Mucosa of descending colon (tissue), 3 donors: Measurements from ENCODE around the gene CLIP4. TPM values are rescaled to one million over a fixed set of nuclear protein-coding genes. Genes with fewer than 3 reads are reported as not detected.
"Not testable (repeated sequence)": the region's sequence is repeated elsewhere in the genome, so short reads cannot be mapped to it uniquely, and the experiment has no call there.

Experiments
- ATAC-seq: fragments of 200-7000 bp; cut with Tn5 transposase; one replicate; pipeline ENCODE4 v1.9.1; 2020; ENCODE audit warnings: mild to moderate bottlenecking, moderate library complexity
- DNase-seq, 3 donors: peaks; one replicate each; pipeline ENCODE4 v3.0.0-alpha.2; 2020
- H3K36me3 ChIP-seq: fragments of 200-600 bp; one replicate; pipeline ENCODE4 v1.8.0; 2021; ENCODE audit warnings: low read depth, mild to moderate bottlenecking
- H3K4me1 ChIP-seq: fragments of 200-600 bp; one replicate; pipeline ENCODE4 v1.8.0; 2021; ENCODE audit warnings: low read depth, mild to moderate bottlenecking
- H3K4me3 ChIP-seq: fragments of 200-600 bp; one replicate; pipeline ENCODE4 v1.8.0; 2021; ENCODE audit warnings: mild to moderate bottlenecking
- H3K9me3 ChIP-seq: fragments of 200-600 bp; one replicate; pipeline ENCODE4 v1.8.0; 2021; ENCODE audit warnings: mild to moderate bottlenecking
- intact Hi-C, 2 donors: fragments of 100-400 bp; cut with DNase I in 1 of 2; cut with micrococcal nuclease in 1 of 2; formaldehyde crosslinking; loops; one replicate each; pipeline versions ENCODE4 v1.11.0 to v1.11.1; 2022; cut with DNase I, micrococcal nuclease
- total RNA-seq, 3 donors: library from RNA; stranded (reverse); fragmentation: NEBNext Ultra II Directional in 2 of 3; extraction: Animal tissue kit (Norgen Biotek cat#: 25700) in 2 of 3; gene quantifications; one replicate each; pipeline versions ENCODE4 v1.2.1 to v1.2.4, GENCODE V29; 2021 to 2023
- TF ChIP-seq, protein P1 (sequence below): fragments of 200-600 bp; IDR thresholded peaks from one replicate; pipeline ENCODE4 v1.8.0; 2022; ENCODE audit warnings: antibody characterized with exemption, mild to moderate bottlenecking
- donor health status: DM: no; HTN: no; CAD: no; lungs with moderate emphysema.
- donor health status: DM: no; HTN: no; CAD: no.
- donor health status: DM: no; HTN: yes; CAD: no.

The CLIP4 gene
- total RNA-seq, 3 donors from 2014 or later = 2.6 to 48.1 (median 8.3) TPM

DNA sequence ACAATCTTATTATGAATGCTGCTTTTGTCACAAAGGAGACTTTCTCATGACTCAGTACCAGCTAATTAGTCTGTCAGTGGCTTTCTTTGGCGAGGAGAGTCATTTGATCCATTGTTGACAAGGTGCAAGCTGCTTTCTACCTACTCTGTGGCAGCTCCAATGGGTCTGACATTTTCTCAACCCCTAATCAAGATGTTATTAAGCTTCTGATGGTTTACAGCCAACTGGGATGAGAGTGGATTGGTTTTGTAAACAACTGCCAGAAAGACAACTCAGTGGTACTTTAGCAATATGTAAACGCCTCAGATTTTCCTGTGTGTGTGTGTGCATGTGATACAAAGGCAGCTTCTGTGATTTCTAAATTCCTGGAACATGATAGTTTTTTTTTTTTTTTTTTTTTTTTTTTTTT, 8.2 kb upstream of the CLIP4 start:
- TF ChIP-seq, protein P1, sequence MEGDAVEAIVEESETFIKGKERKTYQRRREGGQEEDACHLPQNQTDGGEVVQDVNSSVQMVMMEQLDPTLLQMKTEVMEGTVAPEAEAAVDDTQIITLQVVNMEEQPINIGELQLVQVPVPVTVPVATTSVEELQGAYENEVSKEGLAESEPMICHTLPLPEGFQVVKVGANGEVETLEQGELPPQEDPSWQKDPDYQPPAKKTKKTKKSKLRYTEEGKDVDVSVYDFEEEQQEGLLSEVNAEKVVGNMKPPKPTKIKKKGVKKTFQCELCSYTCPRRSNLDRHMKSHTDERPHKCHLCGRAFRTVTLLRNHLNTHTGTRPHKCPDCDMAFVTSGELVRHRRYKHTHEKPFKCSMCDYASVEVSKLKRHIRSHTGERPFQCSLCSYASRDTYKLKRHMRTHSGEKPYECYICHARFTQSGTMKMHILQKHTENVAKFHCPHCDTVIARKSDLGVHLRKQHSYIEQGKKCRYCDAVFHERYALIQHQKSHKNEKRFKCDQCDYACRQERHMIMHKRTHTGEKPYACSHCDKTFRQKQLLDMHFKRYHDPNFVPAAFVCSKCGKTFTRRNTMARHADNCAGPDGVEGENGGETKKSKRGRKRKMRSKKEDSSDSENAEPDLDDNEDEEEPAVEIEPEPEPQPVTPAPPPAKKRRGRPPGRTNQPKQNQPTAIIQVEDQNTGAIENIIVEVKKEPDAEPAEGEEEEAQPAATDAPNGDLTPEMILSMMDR = no peak
- no peak for DNase-seq
- no peaks in the 10 kb centered on the region for H3K4me1 ChIP-seq
- no peaks in the 10 kb centered on the region for H3K36me3 ChIP-seq
- no peak overlapping the region for H3K4me3 ChIP-seq
- intact Hi-C loops = no loop called here
- H3K9me3 ChIP-seq = no peaks in the 10 kb centered on the region
- no peak for ATAC-seq

DNA sequence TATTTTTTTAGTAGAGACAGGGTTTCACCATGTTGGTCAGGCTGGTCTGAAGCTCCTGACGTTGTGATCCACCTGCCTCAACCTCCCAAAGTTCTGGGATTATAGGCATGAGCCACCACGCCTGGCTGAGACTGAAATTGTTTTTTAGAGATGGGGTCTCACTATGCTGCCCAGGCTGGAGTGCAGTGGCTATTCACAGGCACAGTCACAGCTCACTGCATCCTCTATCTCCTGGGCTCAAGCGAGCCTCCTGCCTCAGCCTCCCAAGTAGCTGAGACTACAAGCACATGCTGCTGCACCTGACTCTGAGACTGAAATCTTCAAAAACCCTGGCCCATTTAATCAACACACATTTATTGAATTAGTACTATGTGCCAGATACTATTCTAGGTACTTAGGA, 7.7 kb upstream of the CLIP4 start:
- intact Hi-C loops, H3K9me3 ChIP-seq, DNase-seq, H3K4me3 ChIP-seq, H3K36me3 ChIP-seq, ATAC-seq, H3K4me1 ChIP-seq: not testable (repeated sequence)

DNA sequence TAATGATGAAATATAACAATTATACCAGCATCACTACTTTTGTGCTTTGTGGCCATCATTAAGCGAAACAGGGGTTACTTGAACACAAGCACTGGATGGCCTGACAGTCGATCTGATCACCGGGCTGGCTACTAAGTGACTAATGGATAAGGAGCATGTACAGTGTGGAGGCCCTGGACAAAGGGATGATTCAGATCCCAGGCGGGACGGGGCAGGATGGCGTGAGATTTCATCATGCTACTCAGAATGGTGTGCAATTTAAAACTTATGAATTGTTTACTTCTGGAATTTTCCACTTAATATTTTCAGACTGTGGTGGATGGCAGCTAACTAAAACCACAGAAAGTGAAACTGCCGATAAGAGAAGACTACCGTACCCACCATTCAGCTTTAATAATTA, 7.0 kb upstream of the CLIP4 start:
- no peak for ATAC-seq
- no peaks in the 10 kb centered on the region for H3K9me3 ChIP-seq
- H3K4me1 ChIP-seq = no peaks in the 10 kb centered on the region
- no peaks in the 10 kb centered on the region for H3K36me3 ChIP-seq
- intact Hi-C loops = no loop called here
- H3K4me3 ChIP-seq = no peak overlapping the region
- TF ChIP-seq, protein P1 = no peak
- no peak for DNase-seq

DNA sequence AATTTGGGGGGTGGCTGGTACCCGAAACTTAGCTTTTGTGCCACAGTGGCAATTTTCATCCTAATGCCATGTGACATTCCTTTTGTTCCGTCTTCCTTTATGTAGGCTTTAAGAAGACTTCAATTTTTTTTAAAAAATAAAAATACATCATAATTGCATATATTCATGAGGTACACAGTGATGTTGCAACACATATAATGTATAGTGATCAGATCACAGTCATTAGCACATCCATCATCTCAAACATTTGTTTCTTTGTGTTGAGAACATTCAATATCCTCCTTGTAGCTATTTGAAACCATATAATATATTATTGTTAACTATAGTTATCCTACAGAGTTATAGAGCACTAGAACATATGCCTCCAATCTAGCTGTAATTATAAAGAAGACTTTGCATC, 6.0 kb upstream of the CLIP4 start:
- no peak overlapping the region for H3K4me3 ChIP-seq
- TF ChIP-seq, protein P1 = no peak
- intact Hi-C loops = no loop called here
- no peak for DNase-seq
- no peaks in the 10 kb centered on the region for H3K4me1 ChIP-seq
- no peaks in the 10 kb centered on the region for H3K9me3 ChIP-seq
- ATAC-seq = no peak
- no peaks in the 10 kb centered on the region for H3K36me3 ChIP-seq

DNA sequence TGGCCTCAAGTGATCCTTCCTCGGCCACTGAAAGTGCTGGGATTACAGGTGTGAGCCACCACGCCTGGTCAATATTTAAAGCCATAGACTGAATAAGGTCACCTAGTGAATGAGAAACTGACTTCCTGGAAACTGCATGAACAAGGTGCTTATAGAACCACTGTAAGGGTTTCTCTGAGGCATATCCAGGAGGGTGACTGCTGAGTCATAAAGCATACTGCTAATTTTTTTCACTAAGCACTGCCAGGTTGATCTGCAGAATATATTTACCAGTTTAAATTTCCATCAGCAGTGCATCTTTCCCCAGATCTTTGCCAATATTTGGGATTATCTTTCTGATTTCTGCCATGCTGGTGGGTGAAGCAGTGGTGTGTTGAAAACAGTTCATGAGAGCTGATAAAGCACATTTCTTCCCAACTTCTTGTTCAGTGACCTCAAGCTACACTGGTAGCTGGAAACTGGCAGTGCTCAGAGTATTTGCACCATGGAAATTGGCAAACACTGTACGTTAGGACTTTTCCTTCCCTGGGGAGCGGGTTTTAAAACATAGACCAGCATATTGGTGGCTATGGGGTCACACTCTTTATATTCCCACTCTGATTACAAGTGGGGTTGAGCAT, 4.2 kb upstream of the CLIP4 start:
- H3K4me1 ChIP-seq = no peaks in the 10 kb centered on the region
- intact Hi-C loops = no loop called here
- H3K9me3 ChIP-seq = no peaks in the 10 kb centered on the region
- H3K36me3 ChIP-seq = no peaks in the 10 kb centered on the region
- DNase-seq (no peak), ATAC-seq (no peak)
- TF ChIP-seq, protein P1 = no peak
- no peak overlapping the region for H3K4me3 ChIP-seq

DNA sequence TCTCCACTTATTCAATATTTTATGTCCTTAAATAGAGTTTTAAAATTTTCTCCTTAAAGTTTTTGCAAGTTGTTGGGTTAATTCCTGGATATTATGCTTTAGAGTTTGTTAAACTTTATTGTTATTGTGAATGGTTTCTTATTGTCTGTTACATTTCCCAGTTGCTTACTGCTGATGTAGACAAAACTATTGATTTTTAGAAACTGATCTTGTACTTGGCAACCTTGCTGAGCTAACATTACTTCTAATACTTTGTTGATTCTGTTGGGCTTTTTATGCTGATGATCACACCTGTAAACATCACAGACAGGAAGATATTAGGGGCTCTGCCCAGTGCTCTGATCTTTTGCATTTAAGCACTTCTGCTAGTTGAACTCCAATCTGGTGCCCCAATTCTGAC, 2.8 kb upstream of the CLIP4 start:
- Histone ChIP-seq H3K9me3 (no peaks in the 10 kb centered on the region), H3K36me3 (no peaks in the 10 kb centered on the region), H3K4me1 (no peaks in the 10 kb centered on the region), H3K4me3 (no peak overlapping the region)
- intact Hi-C loops = no loop called here
- ATAC-seq (no peak), DNase-seq (no peak)
- TF ChIP-seq, protein P1 = no peak
